ENCODE measurements around the gene HLCS.
A peak's percentile ranks its signal among the peaks of the same experiment; 100 is the strongest.

Gene HLCS

DNA sequence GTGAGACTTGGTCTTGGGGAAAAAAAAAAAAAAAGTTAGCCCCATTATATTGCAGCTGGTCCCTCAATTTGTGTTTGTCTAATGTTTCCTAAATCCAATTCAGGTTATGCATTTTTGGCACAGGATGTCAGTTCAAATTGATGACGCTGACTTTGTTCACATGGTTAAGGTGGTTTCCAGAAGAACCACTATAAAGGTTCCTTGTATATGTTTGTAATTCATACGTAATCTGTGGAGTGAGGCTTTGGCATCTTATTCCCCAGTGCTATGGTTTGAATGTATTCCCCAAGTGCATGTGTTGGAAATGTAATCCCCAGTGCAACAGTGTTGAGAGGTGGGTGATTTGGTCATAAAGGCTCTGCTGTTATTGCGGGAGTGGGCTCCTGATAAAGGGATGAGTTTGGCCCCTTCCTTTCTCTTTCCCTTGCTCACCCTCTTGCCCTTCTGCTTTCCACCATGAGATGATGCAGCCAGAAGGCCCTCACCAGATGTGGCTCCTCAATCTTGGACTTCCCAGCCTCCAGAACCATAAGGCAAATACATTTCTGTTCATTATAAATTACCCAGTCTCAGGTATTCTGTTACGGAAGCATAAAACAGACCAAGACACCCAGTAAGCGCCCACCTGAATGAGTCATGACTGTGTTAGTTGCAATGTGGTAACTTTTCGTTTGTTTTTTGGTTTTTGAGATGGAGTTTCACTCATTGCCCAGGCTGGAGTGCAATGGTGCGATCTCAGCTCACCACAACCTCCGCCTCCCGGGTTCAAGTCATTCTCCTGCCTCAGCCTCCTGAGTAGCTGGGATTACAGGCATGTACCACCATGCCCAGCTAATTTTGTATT, 19.5 kb upstream of the HLCS start:
- DNase-seq: peak in 1 of 2 donors; percentile 42

DNA sequence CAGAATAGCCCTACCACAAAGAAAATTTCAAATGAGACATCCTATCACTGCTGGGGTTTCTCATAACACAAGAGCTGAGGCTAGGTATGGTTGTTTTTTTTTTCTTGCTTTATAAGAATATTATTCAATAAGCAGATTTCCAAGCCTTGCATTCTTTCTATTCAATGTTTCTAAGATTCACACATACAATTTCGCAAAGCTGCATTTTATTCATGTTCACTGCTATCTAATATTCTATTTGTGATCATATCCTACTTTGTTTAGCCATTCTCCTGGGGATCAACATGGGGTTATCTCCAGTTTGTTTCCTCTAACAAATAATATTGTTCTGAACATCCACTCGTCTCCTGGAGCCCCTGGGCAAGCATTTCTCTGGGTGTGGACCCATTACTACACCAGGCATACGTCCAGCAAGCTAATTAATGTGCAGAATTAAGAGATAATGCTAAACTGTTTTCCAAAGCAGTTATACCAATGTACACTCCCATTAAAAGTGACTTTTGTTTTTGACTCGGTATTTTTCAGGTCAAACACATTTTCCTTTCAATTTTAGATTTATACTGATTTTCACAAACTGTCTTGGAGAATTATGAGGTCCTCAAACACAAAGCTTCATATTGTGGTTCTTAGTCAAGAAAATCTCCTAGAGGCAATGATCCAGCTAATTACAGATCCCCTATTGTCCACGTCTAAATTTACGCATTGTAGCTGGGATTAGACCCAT, 15.7 kb upstream of the HLCS start:
- no peak for DNase-seq

- no peak for DNase-seq
Measured at GRCh38 chr21:36981049-36981391, 14.6 kb upstream of the HLCS start.

DNA sequence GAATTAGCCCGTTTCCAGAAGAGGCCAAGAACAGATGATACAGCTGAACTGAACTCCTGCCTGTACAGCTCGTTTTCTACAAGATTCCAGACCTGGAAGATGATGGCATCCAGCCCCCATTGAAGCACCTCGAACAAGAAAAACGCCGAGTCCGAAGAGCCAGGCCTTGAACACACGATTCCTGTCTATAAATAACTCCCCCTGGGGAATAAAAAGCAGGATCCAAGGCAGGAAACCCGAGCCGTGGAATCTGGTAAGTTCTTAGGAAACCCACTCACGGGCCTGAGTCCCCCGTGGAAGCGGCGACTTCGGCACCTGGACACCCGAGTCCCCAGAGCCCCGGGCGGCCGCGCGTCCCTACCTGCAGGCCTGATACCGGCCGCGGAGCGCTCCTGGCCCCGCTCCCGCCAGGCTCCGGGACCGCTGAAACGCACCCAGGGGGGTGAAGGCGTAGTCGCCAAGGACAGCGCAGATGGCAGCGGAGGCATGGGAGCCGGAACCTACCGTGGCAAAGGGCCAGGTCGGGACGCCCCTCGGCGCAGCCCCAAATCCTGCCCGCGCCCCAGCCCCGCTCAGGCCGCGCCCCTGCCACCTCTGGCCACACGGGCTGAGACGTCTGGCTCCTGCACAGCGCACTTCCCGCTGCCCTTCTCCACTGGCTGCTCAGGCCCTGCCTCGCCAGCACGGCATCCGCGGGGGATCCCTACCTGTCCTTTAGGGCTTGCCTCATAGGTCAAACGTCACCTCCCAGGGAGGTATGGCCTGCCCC, 14.0 kb upstream of the HLCS start:
- DNase-seq: no peak

DNA sequence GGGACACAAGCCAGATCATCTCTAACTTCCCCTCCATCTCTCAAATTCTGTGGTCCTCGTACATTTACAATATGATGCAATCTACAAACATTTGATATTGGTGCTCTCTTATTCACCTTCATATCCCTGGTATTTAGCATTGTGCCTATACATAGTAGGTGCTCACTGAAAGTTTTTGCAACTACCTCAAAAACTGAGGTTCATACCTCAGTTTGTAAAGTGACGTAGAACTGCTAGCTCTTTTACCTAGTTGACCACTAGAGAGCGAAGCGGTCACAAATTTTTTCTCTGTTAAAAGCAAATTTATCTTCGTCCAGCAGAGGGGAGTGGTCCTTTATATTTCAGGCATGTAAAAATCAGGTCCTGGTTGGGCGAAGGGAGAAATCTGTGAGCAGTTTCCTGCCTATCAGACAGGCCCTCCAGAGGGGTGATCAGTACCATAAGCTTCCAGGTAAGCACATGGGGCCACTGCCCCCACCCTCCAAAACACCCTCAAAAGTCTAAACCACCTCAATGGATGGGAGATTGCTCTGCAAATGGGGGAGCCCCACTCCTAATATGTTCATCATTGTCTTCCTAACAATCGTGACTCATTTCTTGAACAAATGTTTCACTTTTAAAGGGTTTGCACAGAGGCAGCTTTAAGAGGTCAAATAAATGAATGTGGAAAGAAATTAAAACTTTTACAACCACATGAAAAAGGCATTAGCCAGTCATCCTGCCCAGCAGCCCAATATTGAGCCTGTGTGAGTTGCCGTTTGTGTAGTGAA, 10.6 kb upstream of the HLCS start:
- DNase-seq: peak; percentile 17 to 69

DNA sequence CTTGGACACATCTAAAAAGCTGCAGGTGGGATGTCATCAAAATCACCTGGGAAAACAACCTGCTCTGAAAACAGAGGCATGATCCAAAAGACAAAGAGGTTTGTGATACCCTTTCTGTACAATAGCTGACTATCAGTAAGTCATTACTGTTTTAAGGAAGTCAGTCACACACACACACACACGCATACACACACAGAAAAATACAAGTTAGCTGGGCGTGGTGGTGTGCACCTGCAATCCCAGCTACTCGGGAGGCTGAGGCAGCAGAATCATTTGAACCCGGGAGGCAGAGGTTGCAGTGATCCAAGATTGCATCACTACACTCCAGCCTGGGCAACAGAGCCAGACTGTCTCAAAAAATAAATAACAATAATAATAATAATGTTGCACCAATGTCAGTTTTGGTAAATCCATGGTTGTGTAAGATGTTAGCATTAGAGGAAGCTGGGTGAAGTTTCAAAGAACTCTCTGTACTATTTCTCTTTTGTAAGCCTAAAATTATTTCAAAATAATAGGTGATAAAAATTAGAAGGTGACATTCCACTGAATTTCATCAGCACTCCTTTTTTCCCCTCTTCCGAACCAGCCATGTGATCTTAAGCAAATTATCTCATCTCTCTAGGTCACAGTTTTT, 9.9 kb upstream of the HLCS start:
- no peak for DNase-seq

- no peak for DNase-seq
Measured at GRCh38 chr21:36974851-36975192, 8.4 kb upstream of the HLCS start.

- no peak for DNase-seq
Measured at GRCh38 chr21:36973986-36974850, 7.7 kb upstream of the HLCS start.

GRCh38 chr21:36968976-36969375, 2.5 kb upstream of the HLCS start:
- DNase-seq: no peak

DNA sequence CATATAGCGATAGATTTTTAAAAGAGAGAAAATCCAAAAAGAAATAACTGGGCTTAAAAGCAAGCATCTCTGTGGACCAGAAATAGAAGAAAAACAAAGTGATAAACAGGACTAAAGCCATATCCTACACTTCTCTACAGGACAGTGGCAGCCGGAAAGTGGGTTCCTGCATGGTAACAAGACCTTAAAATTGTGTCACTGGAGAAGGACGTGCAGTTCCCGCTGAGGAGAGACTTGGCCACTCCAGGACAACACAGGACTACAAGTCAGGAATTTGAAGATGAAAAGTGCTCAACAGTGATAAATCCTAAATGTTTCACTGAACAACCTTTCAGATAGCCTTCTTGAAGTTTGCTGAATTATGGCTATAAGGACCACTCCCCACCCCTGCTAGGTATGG, 1.9 kb upstream of the HLCS start:
- DNase-seq: no peak

- no peak for DNase-seq
Measured at GRCh38 chr21:36966821-36967768, 626 bp upstream of the HLCS start.

DNA sequence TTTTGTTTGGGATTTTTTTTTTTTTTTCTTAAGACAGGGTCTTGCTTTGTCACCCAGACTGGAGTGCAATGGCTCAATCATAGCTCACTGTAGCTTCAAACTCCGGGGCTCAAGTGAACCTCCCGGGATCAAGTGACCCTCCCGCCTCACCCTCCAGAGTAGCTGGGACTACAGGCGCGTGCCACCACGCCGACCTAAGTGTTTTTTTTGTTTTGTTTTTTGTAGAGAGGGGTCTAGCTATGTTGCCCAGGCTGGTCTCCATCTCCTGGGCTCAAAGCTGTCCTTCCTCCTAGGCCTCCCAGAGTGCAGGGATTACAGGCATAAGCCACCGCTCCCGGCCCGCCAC, 776 bp downstream of the HLCS start:
- DNase-seq: no peak

DNA sequence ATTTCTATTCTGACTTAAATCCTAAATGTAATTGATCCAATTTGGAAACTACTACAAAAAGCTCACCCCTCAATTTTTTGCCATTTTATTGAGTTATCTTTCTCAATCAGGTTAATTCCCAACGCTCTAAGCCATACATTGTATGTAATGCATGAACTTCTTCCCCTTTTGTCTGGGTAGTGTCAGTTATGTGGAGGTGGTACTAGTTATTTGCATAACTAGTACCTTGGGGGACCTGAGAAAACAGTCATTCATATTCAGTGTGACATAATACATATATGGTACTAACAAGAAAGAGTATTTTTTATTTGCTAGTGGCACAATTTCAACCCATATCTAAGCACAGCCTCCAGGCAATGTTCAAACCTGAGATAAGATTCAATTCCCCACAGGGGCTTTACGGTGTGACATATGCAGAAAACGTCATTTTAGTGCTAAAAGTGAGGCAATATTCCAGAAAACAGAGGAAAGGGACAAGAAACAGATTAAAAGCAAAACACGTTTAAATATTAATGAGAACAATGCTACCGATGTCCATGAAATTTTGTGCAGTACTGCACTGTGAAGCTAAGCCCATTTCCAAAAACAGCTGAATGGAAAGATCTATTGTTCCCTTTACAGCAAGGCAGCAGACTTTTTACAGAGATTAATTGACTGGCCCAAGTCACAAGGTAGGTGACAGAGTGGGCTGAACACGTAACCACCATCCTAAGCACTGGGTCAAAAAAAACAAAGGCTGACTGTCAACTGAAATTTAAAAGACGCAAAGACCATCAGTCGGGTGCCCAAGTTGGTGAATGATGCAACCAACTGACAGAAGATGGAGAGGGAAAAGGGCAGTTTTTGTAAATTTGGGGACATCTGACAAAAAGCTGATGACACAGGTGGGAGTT, 1.4 kb downstream of the HLCS start:
- no peak for DNase-seq

DNA sequence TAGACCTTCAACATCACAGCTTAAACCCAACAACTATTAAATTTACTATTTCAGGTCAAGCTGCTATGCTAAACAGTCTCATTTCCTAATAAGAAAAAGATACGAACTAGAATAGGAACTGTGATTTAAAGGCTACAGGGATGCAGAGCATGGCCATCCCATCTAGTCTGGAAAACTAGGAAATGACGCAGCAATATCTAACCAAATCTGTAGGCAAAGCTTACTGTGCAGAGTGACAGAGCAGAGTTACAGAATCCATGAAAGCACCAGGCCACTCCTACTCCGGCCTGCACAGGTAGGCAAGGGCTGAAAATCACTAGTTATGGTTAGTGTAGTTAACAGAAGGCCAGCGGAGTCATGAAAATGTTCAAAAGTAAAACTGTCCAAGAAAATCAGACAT, 2.1 kb downstream of the HLCS start:
- DNase-seq: no peak

GRCh38 chr21:36962098-36962780, 4.2 kb downstream of the HLCS start:
- DNase-seq: no peak

DNA sequence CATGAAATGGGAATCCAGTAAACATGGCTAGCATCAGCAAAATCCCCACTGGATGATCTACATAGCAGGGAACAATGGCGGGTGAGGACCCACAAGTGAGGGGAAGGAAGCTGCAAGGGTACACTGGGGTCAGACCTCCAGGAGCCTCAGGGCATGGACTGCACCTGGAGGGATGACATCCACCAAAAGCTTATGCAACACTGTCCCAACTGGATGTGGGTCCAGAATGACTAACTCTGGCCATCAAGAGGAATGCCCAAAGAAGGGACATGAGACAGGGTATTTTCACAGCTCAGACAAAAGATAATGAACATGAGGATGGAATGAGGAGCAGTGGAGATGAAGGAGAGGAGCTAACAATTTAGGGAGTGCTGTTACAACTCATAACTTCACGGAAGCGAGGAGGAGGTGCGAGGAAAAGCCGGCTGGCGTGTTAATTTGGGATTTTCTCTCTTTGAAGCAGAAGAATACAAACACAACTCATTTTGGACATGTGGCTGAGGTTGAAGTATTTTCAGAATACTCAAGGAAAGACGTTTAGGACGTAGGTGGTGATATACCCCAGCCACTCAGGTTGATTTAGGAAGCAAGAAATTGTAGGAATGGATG, 5.7 kb downstream of the HLCS start:
- DNase-seq: no peak

GRCh38 chr21:36959020-36959835, 7.2 kb downstream of the HLCS start:
- DNase-seq: no peak
